Calu3 (cell line): Measurements from ENCODE around the gene DCC. TPM values are rescaled to one million over a fixed set of nuclear protein-coding genes. Genes with fewer than 3 reads are reported as not detected.

Source experiments
- BruUV-seq: library from RNA; stranded (reverse); fragments of 400-500 nt; replicated peaks from 2 replicates; lab custom pipeline; 2021; lab: Mats Ljungman, UMichigan
- CTCF ChIA-PET: fragments of 300-600 bp; sonication (Branson Sonifier 250); formaldehyde crosslinking; loops from one replicate; lab custom pipeline; 2022; ENCODE audit warnings: antibody characterized with exemption; lab: Charles Lee
- DNase-seq: peaks from one replicate; pipeline ENCODE4 v3.0.0; 2022
- H3K27ac Mint-ChIP-seq: one replicate; pipeline ENCODE4 v1.8.0; 2022; ENCODE audit warnings: mixed read lengths; ENCODE audit not compliant: unreplicated experiment
- H3K27me3 Mint-ChIP-seq: one replicate; pipeline ENCODE4 v1.8.0; 2022; ENCODE audit warnings: mixed read lengths; ENCODE audit not compliant: unreplicated experiment
- H3K36me3 Mint-ChIP-seq: one replicate; pipeline ENCODE4 v1.8.0; 2022; ENCODE audit warnings: mild to moderate bottlenecking, moderate library complexity, mixed read lengths; ENCODE audit not compliant: insufficient read depth, unreplicated experiment
- H3K4me1 Mint-ChIP-seq: one replicate; pipeline ENCODE4 v1.8.0; 2022; ENCODE audit warnings: mild to moderate bottlenecking, low read depth, mixed read lengths; ENCODE audit not compliant: unreplicated experiment
- H3K4me3 Mint-ChIP-seq: one replicate; pipeline ENCODE4 v1.8.0; 2022; ENCODE audit warnings: mild to moderate bottlenecking, low read depth, moderate library complexity, mixed read lengths; ENCODE audit not compliant: unreplicated experiment
- H3K9me3 Mint-ChIP-seq: one replicate; pipeline ENCODE4 v1.8.0; 2022; ENCODE audit warnings: low read depth, mixed read lengths; ENCODE audit not compliant: unreplicated experiment
- intact Hi-C: fragments of 100-400 bp; cut with micrococcal nuclease; formaldehyde crosslinking; loops from one replicate; pipeline ENCODE4 v1.10.0; 2022; ENCODE audit not compliant: unreplicated experiment
- total RNA-seq: library from RNA; stranded (reverse); gene quantifications from 2 replicates; pipeline ENCODE4 v1.2.3, GENCODE V29; 2022
- TF ChIP-seq, protein P1 (sequence below): fragments of 200-600 bp; IDR thresholded peaks from one replicate; pipeline ENCODE4 v1.8.0; 2022; ENCODE audit warnings: antibody characterized with exemption; ENCODE audit not compliant: unreplicated experiment

The DCC gene
- total RNA-seq, 1 experiment from 2014 or later = not detected

DNA sequence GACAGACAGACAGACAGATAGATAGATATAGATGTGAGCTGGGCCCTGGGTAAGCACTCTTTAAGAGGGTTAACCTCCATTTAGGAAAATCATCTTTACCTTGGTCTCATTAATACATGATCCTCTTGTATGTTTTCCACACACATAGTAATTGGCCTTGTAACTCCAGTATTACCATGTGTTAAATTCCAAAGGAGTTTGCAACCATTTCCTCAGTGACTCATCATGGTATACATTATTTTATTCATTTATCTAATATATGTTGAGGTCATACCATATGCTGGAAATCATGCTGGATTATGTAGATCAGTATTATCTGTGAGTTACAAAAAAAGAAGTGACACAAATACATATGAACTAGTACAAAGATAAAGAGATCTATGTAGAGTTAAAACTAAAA lies 504.3 kb downstream of the DCC start:
- intact Hi-C loops = no loop called here
- Mint-ChIP-seq H3K4me3 (no peak overlapping the region), H3K27me3 (no peaks in the 10 kb centered on the region), H3K9me3 (peaks cover 14% of the 10 kb centered on the region), H3K4me1 (no peaks in the 10 kb centered on the region), H3K36me3 (no peaks in the 10 kb centered on the region), H3K27ac (no peak overlapping the region)
- no peak for DNase-seq
- TF ChIP-seq, protein P1, sequence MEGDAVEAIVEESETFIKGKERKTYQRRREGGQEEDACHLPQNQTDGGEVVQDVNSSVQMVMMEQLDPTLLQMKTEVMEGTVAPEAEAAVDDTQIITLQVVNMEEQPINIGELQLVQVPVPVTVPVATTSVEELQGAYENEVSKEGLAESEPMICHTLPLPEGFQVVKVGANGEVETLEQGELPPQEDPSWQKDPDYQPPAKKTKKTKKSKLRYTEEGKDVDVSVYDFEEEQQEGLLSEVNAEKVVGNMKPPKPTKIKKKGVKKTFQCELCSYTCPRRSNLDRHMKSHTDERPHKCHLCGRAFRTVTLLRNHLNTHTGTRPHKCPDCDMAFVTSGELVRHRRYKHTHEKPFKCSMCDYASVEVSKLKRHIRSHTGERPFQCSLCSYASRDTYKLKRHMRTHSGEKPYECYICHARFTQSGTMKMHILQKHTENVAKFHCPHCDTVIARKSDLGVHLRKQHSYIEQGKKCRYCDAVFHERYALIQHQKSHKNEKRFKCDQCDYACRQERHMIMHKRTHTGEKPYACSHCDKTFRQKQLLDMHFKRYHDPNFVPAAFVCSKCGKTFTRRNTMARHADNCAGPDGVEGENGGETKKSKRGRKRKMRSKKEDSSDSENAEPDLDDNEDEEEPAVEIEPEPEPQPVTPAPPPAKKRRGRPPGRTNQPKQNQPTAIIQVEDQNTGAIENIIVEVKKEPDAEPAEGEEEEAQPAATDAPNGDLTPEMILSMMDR = no peak
- CTCF ChIA-PET = no interaction called here
- BruUV-seq = no TSS peak

DNA sequence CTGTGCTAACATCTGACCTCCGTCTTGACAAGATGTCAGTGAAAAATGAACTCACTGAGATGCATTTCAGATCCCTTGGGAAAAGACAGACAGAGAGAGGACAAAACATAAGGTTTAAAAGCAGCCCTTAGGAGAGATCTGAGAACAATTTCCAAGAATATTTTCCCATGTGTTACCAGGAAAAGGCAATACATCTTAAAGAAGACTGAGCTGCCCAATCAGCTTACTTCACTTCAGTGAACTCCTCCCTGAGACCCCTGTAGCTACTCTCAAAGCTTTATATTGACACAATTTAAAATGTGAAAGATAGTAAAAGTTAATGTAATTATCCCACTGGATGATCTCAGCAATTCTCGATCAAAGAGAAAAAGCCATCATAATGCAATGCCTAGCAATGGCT lies 505.0 kb downstream of the DCC start:
- CTCF ChIA-PET = no interaction called here

DNA sequence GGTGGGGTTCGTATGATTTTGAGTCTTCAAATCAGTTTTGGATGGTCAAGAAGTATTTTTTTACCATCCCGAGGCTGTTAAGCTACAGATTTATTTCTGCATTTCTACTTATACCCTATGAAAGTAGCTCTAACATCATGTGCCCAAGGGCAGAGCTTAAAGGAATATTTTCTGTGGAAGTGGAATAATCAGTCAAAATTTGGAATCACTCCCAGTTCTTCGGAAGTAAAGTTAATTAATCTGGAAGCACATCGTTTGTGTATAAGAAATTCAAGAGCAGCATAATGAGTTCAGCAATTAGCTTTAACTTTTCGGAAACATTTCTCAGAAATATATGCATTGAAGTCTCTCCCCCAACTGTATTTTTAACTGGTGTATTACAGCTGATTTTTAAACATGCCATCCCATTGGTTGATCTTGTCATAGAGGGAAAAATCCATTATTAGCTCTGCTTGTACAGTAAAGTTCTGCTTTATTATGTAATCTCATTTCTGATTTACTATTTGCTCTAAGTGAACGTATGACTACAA lies 510.1 kb downstream of the DCC start:
- no TSS peak for BruUV-seq
- CTCF ChIA-PET = no interaction called here

More for the DNA sequence above, 505.0 kb downstream of the DCC start:
- no peaks in the 10 kb centered on the region for H3K27me3 Mint-ChIP-seq
- H3K4me3 Mint-ChIP-seq = no peak overlapping the region
- H3K27ac Mint-ChIP-seq = no peak overlapping the region
- no peaks in the 10 kb centered on the region for H3K4me1 Mint-ChIP-seq
- H3K9me3 Mint-ChIP-seq = peaks cover 14% of the 10 kb centered on the region
- TF ChIP-seq, protein P1 = no peak
- no peak for DNase-seq
- intact Hi-C loops = no loop called here
- no TSS peak for BruUV-seq
- H3K36me3 Mint-ChIP-seq = no peaks in the 10 kb centered on the region

DNA sequence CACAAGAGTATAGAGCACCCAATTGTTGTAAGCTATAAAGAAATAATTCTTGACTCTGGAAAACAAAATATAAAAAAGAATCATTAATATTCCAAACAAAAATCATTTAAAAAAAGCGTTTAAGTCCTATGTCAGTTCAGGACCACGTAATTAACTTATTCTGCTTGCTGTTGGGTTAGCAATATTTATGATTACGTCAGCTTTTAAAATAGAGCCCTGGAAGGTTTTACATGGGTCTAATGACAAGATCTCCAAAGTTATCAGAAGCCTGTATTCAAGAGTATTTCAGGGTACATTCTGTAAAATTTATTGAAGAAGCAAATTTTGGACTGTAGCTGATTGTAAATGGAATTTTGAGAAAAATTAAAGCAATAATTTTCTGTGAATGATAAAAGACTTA lies 521.6 kb downstream of the DCC start:
- Mint-ChIP-seq H3K27me3 (no peaks in the 10 kb centered on the region), H3K9me3 (peaks cover 4% of the 10 kb centered on the region), H3K4me1 (no peaks in the 10 kb centered on the region), H3K36me3 (no peaks in the 10 kb centered on the region), H3K27ac (no peak overlapping the region), H3K4me3 (no peak overlapping the region)
- DNase-seq = no peak
- TF ChIP-seq, protein P1 = no peak
- CTCF ChIA-PET = no interaction called here
- BruUV-seq = no TSS peak
- intact Hi-C loops = no loop called here

More for the DNA sequence above, 510.1 kb downstream of the DCC start:
- Mint-ChIP-seq H3K9me3 (peaks cover 4% of the 10 kb centered on the region), H3K4me3 (no peak overlapping the region), H3K27ac (no peak overlapping the region), H3K27me3 (no peaks in the 10 kb centered on the region), H3K4me1 (no peaks in the 10 kb centered on the region), H3K36me3 (no peaks in the 10 kb centered on the region)
- intact Hi-C loops = no loop called here
- DNase-seq = no peak
- TF ChIP-seq, protein P1 = no peak
